AML-193 (cell line): ENCODE results near the gene MESP2.

Source experiments
- DNase-seq, 2 experiments: peaks; one replicate each; lab custom pipeline; 2025; lab: John Stamatoyannopoulos, UW

The MESP2 gene, protein sequence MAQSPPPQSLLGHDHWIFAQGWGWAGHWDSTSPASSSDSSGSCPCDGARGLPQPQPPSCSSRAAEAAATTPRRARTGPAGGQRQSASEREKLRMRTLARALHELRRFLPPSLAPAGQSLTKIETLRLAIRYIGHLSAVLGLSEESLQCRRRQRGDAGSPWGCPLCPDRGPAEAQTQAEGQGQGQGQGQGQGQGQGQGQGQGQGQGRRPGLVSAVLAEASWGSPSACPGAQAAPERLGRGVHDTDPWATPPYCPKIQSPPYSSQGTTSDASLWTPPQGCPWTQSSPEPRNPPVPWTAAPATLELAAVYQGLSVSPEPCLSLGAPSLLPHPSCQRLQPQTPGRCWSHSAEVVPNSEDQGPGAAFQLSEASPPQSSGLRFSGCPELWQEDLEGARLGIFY

GRCh38 chr15:89776274-89777072 lies at the start of gene MESP2:
TSS of gene MESP2 (plus strand) at chr15:89776332. CDS start at chr15:89776358, 26 bp downstream.
- DNase-seq = no peak

- DNase-seq = no peak
Measured at GRCh38 chr15:89728254-89728653, 47.9 kb upstream of the MESP2 start.

- DNase-seq = no peak
Measured at GRCh38 chr15:89731275-89731674, 44.9 kb upstream of the MESP2 start.

GRCh38 chr15:89732451-89733172 lies 43.5 kb upstream of the MESP2 start:
- DNase-seq = no peak

- no peak for DNase-seq
Measured at GRCh38 chr15:89735773-89736172, 40.4 kb upstream of the MESP2 start.

- peak; percentile 56 to 57 for DNase-seq
Measured at GRCh38 chr15:89740137-89740536, 36.0 kb upstream of the MESP2 start.

DNA sequence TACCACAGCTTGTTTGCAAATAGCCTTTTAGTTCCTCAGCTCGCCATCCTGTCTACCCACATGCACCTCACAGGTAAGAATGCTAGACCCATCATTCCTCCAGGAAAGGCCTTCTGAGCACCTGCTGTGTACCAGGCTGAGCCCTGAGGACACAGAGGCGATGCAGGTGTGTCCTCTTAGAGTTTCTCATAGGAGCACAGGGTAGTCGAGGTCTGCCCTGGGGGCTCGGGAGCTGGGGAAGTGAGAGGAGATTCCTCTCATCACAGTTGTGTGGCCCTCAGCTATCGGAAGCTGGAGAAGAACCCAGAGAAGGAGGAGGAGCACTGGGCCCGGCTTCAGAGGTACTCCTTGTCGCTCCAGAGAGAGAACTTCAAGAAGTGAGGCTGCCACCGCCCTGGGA lies 33.1 kb upstream of the MESP2 start:
- DNase-seq = no peak

- no peak for DNase-seq
Measured at GRCh38 chr15:89743594-89743993, 32.5 kb upstream of the MESP2 start.

- DNase-seq = no peak
Measured at GRCh38 chr15:89745131-89745530, 31.0 kb upstream of the MESP2 start.

GRCh38 chr15:89745768-89746167 lies 30.4 kb upstream of the MESP2 start:
- no peak for DNase-seq

DNA sequence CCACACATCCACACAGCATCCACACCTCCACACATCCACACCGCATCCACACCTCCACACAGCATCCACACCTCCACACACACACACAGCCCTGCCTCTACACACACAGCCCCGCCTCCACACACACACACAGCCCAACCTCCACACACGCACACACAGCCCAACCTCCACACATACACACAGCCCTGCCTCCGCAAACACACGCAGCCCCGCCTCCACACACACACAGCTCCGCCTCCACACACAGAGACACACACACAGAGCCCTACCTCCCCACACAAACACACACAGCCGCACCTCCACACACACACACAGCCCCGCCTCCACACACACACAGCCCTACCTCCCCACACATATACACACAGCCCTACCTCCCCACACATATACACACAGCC lies 29.7 kb upstream of the MESP2 start:
- DNase-seq = no peak

GRCh38 chr15:89747708-89748682 lies 28.1 kb upstream of the MESP2 start:
- DNase-seq = no peak

DNA sequence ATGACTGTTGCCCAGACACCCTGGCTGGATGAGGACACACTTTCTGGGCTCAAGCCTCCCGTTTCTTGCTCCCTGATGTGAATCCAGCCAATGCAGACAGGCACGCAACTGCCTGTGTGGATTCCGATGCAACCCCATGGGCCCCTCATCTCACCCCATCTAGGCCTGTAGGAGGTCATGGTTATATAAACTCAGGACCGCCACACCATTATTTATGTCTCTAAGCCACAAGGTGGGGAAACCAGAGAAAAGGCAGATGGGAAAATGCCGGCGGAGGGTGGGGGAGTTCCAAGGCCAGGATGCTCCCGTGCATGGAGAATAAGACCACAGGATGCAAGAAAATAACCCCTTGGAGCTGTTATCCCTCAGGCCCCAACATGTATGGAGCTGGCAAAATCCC lies 27.1 kb upstream of the MESP2 start:
- DNase-seq = no peak

DNA sequence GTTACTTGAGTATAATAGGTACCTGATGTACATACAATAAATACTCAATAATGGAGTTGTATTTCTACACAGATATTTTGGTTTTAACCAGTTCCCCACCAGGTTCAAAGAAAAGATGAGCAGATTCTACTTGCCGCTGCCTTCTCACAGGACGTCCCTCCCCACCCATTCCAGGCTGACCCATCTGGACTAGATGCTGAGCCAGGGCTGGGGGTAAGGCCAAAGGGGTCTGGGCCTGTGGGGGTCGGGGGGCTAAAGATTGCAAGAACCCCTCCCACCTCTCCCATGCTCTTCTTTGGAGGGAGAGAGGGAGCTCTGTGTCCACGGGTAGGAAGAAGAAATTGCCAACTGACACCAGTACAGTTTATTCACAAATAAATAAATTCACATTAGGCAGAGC lies 26.6 kb upstream of the MESP2 start:
- DNase-seq = no peak

DNA sequence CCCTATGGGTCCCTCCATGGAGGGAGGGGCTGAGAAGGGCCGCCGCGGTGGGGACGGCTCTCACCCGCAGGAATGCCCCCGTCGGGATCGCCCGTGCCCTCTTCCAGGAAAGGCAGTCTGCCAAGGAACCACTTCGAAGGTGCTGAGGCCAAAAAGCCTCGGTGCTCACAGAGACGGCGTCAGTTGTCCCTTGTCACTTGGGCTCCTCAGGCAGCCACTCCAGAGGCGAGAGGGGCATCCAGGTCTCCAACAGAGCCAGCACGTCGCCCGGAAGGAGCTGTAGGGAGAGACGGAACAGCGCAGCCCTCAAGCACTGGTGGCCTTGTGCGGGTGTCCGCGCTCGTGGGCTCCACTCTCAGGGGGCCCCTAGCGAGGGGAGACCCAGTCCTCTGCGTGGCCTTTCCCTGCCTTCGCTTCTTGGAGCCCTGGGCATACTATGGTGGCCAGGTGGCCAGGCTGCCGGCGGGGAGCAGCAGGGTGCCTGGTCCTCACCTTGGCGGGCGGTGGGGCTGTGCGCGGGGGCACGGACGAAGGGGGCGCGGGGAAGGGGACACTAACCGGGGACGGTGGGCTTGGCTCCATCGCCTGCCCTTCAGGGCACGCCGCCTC lies 26.1 kb upstream of the MESP2 start:
- no peak for DNase-seq

- DNase-seq = peak; percentile 88 to 91
Measured at GRCh38 chr15:89750560-89751542, 25.3 kb upstream of the MESP2 start, which contains the start of gene MESP1. TSS of gene MESP1 (minus strand) at chr15:89751249. CDS start at chr15:89751231, 18 bp downstream.

DNA sequence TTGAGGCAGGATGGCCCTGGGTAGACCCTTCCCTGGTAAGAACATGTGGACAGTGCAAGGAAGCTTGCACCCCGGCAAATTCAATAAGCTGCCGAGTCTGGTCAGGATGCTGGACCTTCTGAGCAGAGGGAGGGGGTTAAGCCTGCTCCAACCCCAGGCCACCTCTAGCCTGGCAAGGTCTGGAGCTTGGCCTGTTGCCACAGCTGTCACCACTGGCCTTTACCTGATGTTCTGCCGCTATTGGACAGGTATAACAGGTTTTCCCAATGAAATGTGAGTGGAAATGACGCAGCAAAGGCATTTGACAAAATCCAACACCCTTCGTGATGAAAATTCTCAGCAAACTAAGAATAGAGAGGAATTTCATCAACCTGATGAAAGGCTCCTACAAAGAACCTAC lies 24.4 kb upstream of the MESP2 start:
- DNase-seq = no peak

- DNase-seq = no peak
Measured at GRCh38 chr15:89753855-89754254, 22.3 kb upstream of the MESP2 start.

- DNase-seq = no peak
Measured at GRCh38 chr15:89754361-89755154, 21.6 kb upstream of the MESP2 start.
